HG02870 (cell line): ENCODE results near the gene CASZ1.

Experiments used
- ATAC-seq: cut with Tn5 transposase; IDR thresholded peaks from one replicate; pipeline ENCODE4 v1.9.1; 2021; ENCODE audit warnings: mild to moderate bottlenecking, moderate library complexity; ENCODE audit not compliant: unreplicated experiment

The CASZ1 gene

DNA sequence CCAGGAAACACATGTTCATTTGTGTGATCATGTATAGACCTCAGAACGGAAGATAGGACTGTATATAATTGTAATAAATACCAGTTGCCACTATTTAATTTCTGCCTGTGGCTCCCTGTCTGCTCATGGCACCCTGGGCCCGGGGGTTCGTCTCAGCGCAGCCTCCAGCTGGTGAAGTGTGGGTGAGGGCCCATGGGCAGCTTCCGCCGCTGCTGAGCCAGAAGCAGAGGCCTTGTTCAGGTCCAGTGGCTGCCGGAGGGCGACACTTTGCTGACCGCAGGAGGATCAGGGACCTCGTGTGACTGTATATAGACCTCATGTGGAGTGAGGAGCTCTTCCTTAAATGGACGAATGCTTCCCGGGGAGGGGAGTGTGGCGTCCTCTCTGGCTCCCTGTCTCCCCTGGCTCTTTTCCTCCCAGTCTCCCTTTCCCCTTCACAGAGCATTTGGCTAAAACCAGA lies 165.8 kb downstream of the CASZ1 start:
- no peak for ATAC-seq

DNA sequence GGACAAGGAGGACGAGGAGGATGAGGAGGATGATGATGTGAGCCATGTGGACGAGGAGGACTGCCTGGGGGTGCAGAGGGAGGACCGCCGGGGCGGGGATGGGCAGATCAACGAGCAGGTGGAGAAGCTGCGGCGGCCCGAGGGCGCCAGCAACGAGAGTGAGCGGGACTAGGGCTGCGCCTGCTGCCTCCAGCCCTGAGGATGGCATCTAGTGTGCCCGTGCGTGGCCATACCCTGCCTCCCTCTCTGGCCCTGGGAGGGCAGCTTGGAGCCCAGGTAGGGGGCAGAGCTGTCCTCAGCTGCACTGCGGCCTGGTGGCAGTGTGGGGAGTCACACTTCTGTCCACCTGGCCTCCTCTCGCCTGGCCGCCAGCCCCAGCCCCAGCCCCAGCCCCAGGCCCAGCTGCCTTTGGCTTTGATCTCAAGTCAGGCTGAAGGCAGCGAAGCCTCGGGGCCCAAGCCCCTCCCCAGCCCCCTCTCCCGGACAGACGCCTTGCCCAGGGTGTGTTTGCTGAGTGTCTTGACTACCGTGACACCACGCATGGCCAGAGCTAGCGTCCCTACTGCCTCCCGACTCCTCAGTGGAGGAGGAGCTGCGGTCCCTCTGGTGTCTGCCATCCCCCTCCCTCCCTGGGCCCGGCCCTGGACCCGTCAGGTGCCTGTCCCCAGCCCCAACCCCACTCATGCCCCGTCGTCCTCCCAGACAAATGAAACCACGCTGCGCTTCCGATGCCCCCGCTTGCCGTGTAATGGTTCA lies 166.5 kb downstream of the CASZ1 start:
- no peak for ATAC-seq

DNA sequence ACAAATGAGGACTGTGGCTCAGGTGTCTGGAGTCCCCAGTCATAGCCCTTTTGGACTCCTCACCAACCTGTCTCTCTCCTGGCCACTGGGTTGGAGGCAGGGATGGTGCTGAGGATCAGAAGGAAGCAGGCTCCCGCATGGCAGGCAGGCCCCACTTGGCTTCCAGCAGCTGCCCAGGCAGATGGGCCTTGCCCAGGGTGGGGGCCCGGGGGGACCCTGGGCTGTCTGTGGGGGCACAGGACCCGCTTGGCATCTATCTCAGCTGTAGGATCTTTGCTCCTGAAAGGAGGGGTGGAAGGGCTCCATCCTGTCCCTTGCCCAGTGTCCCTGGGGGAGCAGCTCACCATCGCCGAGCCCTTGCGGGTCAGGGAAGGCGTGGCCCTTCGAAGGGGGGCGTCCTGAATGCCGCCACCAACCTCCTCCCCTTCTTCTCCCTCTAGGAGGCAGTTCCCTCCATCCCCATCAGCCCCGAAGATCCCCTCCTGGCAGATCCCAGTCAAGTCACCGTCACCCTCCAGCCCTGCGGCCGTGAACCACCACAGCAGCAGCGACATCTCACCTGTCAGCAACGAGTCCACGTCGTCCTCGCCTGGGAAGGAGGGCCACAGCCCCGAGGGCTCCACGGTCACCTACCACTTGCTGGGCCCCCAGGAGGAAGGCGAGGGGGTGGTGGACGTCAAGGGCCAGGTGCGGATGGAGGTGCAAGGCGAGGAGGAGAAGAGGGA lies 167.2 kb downstream of the CASZ1 start:
- no peak for ATAC-seq

DNA sequence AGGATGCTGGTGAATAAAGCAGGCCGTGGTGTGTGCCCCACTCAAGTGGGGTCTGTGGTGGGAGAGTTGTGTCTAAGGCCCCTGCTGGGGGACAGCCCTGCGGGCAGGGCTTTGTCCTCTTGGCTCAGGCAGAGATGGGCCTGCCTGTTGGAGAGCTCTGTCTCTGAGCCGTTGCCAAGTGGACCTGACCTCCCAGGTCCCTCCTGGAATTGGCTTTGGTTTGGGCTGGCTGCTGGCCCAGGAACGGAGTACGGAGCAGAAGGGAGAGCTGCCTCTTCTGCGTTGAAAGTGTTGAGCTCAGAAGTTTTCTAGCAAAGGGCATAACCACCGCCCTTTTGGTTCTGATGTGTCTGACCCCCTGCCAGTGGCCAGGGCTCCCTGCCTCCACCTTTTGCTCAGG lies 167.8 kb downstream of the CASZ1 start:
- ATAC-seq: no peak

DNA sequence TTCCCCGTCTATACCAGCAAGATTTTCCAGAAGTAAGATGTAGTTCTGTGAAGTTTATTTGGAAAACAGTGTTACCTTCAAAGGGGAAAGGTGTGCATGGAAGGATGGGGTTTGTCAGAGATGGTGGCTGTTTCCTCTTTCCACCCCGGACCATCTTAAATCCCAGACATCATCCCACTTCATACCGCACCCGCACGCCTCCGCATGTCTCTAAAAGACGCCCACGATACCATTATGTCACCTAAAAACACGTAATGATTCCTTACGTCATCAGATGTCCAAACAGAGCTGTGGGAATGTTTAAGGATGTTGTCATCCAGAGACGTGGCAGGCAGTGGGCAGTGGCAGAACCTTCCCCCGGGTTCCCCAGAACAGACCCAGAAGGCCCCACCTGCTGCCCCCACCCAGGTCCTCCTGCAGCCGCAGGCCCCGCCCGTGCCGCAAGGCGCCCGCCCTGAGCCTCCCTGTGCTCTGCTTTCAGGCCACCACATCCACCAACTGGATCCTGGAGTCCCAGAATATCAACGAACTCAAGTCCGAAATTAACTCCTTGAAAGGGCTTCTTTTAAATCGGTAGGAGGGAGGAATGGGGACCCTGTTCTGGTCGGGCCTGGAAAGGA lies 169.5 kb downstream of the CASZ1 start:
- ATAC-seq: no peak

DNA sequence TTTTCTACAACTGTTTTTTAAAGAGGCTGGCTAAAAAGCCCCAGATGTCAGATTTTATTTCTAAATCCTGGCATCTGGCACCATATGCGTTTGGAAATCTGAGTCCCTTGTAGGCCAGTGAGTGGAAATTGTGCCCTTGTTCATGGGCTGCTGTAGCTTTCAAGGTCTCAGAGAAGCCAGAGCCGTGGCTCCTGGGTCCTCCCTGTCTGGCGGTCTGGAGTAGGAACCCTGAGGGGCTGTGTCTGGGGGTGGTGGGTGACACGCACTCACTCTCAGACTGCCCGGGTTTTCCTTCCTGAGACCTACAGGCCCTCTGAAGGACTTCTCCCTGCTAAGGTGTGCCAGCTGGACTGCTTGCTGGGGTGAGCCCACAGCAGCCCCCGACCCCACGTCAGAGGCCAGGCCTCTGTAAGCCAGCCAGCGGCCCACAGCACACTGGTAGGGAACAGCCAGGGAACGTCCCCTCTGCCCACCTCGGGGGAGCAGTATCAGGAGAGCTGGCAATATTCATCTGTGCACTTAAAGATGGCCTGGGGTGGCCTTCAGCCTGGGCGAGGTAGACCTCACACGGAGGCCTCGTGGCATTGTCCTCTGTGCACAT lies 170.2 kb downstream of the CASZ1 start:
- ATAC-seq: no peak

DNA sequence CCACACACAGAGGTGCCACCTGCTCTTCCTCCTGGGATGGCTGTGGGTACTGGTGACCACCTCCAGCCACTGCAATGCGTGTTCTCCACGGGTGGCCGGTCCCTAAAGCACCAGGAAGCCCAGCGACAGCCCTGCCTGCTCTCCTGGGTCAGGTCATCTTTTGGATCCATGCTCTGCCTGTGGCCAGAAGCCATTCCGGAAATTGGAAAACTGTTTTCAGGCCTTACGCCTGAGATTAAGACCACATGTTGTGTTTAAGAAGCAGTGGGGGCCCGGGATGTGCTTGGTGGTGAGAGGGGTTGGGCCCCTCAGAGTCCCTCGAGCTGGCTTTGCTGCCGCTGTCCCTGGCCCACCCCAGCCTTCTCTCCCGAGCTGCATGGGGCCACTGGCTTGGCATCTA lies 170.9 kb downstream of the CASZ1 start:
- no peak for ATAC-seq

DNA sequence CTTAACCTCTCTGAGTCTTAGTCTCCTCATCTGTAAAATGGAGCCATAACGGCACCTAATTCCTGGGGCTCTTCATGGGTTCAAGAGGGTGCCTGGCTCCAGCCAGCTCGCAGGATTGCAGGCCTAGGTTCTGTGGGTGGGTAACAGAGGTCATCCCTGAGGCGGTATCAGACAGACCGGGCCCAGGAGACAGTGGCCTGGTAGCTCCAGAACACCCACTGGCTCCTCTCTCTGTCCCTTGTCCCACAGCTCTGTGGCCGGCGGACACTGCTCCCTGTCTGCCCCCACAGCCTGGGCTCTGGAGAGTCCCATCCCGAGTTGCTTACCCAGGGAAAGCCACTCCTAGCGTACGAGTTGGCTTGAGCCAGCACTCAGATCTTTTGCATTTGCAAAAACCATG lies 171.4 kb downstream of the CASZ1 start:
- ATAC-seq: no peak

DNA sequence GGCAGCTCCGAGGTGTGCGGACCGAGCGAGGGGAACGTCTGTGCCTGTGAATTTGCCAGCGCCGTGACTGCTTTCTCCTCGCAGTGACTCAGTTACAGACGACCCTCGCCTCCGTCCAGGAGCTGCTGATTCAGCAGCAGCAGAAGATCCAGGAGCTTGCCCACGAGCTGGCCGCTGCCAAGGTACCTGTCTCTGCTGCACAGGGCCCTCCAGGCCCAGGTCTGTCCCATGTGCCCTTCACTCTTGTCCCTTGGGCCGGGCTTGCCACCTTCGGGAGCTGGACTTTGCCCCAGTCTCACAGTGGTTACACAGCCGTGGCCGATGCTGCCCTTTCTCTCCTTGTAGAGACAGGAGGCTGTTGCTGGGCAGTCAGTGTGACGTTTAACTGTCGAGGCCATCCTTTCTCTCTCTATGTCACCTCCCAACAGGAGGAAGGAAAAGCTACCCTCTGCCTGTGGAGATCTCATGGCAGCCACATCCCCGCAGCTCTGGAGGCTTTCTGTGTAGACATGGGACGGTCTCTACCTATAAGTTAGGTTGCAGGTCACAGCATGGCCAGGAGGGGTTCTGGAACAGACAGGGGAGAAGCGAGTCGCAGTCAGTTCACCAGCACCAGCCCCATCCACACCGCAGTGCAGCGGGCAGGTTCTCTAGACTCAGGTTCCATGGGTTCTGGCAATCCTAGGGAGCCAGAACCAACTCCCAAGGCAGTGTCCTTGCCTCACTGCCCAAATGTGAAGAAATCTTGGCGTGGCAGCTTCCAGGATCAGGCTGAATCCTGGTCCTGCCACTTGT lies 172.0 kb downstream of the CASZ1 start:
- no peak for ATAC-seq

DNA sequence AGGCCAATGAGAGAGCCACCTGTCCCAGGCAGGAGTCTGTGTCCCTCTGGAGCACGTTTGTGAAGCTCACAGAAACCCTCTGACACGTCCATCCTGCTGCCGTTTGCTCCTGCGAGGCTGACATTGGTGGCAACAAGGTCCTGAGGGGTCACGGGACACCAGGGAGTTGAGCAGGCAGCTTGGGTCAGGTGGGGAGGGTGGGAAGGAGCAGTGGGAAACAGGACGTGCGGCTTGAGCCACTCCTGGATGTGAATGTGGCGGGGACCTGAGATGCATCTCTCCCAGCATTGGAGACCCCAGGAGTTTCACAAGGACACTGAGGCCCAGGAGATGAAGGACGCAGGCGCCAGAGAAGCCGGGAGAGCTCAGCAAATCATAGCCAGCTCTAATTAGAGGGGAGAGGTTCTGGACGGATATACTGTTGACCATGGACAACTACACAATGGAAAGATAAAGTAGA lies 172.7 kb downstream of the CASZ1 start:
- ATAC-seq: no peak

DNA sequence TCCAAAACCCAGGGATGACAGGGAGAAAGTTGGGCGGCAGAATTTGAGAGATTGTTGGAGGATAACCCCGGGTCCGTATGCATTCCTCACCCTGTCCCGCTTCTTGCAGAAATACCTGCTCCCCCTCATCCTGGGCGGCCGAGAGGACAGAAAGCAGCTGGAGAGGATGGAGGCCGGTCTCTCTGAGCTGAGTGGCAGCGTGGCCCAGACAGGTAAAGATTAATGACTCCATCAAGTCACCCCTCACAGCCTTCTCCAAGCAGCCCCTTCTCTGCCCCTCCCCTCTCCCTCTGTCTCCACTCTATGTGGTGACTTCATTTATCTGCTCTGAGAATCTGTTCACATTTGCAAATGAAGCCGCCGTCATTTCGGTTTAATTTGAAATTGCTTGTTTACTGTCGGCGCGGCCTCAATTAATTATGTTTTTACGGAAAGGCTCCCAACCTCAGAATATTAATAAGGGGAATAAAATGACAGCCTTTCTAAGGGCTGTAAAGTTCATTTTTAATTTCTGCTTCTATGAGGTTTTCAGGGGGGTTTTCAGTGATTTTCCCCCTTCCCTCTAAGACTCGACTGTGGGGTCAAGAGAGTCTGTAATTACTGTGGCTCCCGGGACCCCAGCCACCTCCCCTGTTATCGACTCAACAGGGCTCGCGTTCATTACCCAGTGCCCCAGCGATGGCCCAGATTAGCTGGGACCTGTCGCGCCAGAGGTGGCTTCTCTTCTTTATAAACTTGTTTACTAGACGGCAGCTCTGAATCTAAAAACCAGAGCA lies 173.3 kb downstream of the CASZ1 start:
- ATAC-seq: no peak

DNA sequence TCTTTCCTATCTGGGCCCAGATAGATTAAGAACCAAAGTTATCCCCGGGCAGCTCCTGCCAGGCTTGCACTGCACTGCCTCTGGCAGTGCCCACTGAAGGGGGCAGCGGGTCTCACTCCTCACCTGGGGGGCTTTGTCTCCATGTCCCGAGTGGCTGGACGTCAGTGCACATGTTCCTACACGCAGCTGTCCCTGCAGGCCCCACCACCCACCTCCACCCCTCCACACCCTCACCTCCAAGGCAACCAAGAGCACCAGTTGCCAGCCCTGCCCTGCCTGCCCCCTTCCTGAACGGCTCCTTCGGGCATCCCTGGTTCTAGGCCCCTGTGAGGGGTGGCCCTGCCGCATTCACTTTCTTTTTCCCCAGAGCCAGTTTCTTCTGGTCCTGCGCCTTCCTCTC lies 174.5 kb downstream of the CASZ1 start:
- ATAC-seq: no peak

DNA sequence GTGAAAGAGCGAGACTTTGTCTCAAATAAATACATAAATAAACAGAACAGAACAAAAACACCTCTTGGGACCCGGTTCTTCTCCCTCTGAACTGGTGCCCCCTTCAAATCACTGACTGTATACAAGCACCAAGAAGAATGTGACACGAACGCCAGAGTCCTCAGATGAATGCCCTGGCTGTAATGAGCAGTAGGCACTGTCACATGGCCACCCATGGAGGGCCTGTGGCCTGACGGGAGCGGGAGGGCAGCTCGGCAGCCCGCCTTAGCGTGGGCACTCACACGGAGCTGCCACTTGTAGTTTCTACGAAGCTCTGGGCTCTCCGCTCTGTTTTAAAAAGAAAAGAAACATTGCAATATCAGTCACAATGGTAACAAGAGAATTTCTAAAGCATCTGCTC lies 175.7 kb downstream of the CASZ1 start:
- no peak for ATAC-seq

DNA sequence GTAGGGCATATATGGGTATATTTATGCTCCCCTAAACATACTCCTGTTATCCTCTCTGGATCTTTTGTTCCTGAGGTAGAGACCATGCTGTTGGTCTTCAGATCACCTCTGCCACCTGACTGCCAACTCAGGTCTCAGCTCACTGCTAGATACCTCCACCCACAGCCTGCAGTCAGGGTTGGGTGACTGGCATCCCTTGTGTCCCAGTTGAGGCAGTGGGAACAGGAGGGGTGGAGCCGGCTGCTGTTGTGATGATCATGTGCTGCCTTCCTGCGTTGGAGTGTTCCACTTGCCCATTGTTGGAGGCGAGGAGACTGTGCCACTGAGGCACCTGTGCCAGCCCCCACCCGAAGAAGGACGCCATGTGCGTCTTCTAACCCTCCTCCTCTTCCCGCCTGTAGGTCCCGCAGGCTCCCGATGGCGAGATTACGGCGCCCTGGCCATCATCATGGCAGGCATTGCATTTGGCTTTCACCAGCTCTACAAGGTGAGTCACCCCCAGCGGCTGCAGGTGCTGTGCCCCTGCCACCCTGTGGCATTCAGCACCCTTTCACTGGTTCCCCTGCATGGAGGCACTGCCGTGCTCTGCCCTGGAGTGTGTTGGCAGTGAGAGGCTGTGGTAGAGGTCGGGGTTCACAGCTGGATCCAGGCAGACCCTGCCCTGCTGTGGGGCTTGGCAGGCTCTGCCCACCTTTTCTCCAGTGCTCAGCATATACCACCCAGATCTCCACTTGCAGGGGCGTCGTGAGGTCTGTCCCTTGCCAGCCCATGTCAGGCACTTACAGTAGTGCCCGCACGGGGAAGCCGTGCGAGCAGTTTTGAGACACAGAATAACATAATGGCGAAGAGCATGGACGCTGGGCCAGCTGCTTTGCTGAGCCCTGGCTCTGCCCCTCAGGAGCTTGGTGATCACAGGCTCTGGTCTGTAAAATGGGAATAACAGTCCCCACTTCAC lies 178.2 kb downstream of the CASZ1 start:
- no peak for ATAC-seq

DNA sequence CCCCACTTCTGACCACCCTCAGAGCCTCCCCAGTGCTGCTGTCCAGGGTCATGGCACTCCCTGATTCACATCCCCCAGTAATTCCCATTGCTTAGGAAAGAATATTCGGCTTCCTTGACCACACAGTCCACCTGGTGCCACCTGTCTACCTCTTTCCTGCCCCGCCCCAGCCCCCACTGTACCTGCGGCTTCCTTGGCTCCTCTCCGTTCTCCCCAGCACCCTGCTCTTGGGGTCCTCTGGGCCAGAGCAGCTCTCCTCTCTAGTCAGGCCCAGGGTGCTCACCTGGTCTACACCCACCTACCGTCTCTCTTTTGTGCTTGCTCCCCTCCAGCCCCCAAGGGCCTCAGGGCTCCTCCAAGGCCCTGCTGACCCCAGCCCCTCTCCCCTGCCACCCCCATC lies 179.1 kb downstream of the CASZ1 start:
- ATAC-seq: no peak

DNA sequence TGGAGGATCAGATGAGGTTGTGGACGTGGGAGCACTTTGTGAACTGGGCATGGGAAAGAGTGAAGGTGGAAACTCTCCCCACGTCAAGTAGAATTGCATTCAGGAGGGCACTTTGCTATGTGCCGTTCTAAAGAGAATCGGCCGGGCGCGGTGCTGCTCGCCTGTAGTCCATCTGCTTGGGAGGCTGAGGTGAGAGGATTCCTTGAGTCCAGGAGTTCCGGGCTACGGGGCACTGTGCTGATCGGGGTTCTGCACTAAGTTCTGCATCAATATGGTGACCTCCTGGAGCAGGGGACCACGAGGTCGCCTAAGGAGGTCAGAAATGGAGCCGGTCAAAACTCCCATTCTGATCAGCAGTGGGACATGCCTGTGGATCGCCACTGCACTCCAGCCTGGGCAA lies 179.8 kb downstream of the CASZ1 start:
- no peak for ATAC-seq

DNA sequence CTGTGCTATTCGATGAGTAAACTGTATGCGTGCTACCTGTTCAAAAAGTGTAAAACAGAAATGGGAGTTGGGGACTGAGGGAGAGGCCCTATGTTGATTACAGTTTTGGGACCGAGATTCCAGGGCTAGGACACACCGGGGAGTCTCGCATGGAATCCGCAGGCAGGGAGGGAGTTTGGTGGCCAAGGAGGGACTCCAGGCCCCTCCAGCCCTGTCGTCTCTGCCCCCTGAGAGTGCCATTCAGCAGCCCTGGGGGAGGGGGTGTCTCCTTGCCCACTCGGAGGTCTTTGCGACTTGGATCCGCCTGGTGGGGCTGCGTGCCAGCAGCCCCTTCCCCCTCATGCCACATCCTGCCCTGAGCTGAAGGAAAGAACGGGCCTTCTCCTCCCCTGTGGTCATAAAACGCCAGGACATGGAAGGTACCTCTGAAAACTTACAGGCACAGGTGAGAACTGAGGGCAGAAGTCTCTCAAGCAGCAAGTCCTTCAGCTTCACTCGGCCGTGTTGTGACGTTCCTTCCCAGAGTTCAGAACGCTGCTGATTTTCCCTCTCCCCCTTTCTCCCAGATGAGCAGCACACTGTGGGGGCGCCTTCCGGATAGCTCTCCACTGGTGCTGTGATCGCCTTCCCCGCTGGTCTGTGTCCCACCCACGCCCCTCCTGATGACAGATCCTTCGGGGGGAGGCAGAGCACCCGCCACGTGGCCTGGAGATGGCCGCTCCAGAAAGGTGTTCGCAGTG lies 180.3 kb downstream of the CASZ1 start:
- ATAC-seq: no peak

DNA sequence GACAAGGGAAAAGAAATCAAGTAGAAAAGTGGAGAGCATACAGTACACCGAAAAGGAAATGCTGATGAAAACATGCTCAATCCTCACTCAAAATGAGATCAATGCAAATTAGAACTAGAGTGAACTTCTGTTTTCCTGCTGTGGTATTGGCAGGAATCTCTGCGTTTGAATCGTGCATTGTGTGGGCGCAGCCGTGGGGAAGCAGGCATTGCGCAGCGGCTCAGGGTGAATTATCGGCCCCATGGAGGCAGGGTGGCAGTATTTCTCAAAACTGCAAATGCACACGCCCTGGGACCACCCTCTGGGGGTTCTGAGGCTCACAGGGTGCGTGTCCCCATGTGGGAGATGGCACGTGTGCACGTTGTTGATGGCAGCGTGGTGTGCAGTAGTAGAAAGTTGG lies 181.1 kb downstream of the CASZ1 start:
- no peak for ATAC-seq
